Caco-2 (cell line): Measurements from ENCODE around the gene ZFP3. TPM values are rescaled to one million over a fixed set of nuclear protein-coding genes. Genes with fewer than 3 reads are reported as not detected.

Experiments
- BruUV-seq: library from RNA; stranded (reverse); fragments of 400-500 nt; replicated peaks from 2 replicates; lab custom pipeline; 2021; lab: Mats Ljungman, UMichigan
- CTCF ChIA-PET: fragments of 300-600 bp; sonication (Branson Sonifier 250); formaldehyde crosslinking; loops from one replicate; lab custom pipeline; 2022; ENCODE audit warnings: antibody characterized with exemption; lab: Charles Lee
- POLR2A ChIA-PET: fragments of 300-600 bp; sonication (Branson Sonifier 250); formaldehyde crosslinking; loops from one replicate; lab custom pipeline; 2022; ENCODE audit warnings: antibody characterized with exemption; lab: Charles Lee
- DNase-seq, 2 experiments: peaks; one replicate each; pipeline versions ENCODE4 v3.0.0 to v3.0.0-alpha.2; 2020 to 2022
- H3K27me3 ChIP-seq: replicated peaks from 2 replicates; pipeline ENCODE4 v1.6.0; 2011; ENCODE audit warnings: low read length; ENCODE audit not compliant: control insufficient read depth, insufficient read depth
- H3K36me3 ChIP-seq: 2 replicates; pipeline ENCODE4 v1.5.1; 2011; ENCODE audit warnings: low read length; ENCODE audit not compliant: control insufficient read depth, insufficient read depth
- H3K4me1 ChIP-seq: fragments of 250-450 bp; sonication (Bioruptor Pico); 2 replicates; pipeline ENCODE4 v1.5.1; 2020; ENCODE audit warnings: mild to moderate bottlenecking
- H3K4me3 ChIP-seq: 2 replicates; pipeline ENCODE4 v1.5.1; 2011; ENCODE audit warnings: low read depth, mild to moderate bottlenecking, control low read depth, low read length
- H3K9me3 ChIP-seq: fragments of 250-450 bp; sonication (Bioruptor Pico); 2 replicates; pipeline ENCODE4 v1.5.1; 2020; ENCODE audit warnings: mild to moderate bottlenecking, moderate library complexity
- H3K27ac Mint-ChIP-seq: one replicate; pipeline ENCODE4 v1.8.0; 2022; ENCODE audit warnings: mixed read lengths; ENCODE audit not compliant: unreplicated experiment
- H3K27me3 Mint-ChIP-seq: one replicate; pipeline ENCODE4 v1.8.0; 2022; ENCODE audit warnings: mixed read lengths; ENCODE audit not compliant: insufficient read depth, unreplicated experiment
- H3K36me3 Mint-ChIP-seq: one replicate; pipeline ENCODE4 v1.8.0; 2022; ENCODE audit warnings: mild to moderate bottlenecking, mixed read lengths; ENCODE audit not compliant: insufficient read depth, unreplicated experiment
- H3K4me1 Mint-ChIP-seq: one replicate; pipeline ENCODE4 v1.8.0; 2022; ENCODE audit warnings: low read depth, mixed read lengths; ENCODE audit not compliant: unreplicated experiment
- H3K4me3 Mint-ChIP-seq: one replicate; pipeline ENCODE4 v1.8.0; 2022; ENCODE audit warnings: mild to moderate bottlenecking, moderate library complexity, mixed read lengths; ENCODE audit not compliant: unreplicated experiment
- H3K9me3 Mint-ChIP-seq: one replicate; pipeline ENCODE4 v1.8.0; 2022; ENCODE audit warnings: mixed read lengths; ENCODE audit not compliant: unreplicated experiment
- intact Hi-C: fragments of 100-400 bp; cut with micrococcal nuclease; formaldehyde crosslinking; loops from one replicate; pipeline ENCODE4 v1.10.0; 2022; ENCODE audit not compliant: unreplicated experiment
- total RNA-seq: library from RNA; stranded (reverse); gene quantifications from 2 replicates; pipeline ENCODE4 v1.2.3, GENCODE V29; 2022
- TF ChIP-seq, protein P1 (sequence below), 2 experiments: fragments of 200-600 bp in 1 of 2; IDR thresholded peaks; 1 replicate in 1 of 2; 2 replicates in 1 of 2; pipeline versions ENCODE4 v1.5.1 to v1.8.0; 2011 to 2022; ENCODE audit warnings: antibody characterized with exemption in 1 of 2, control low read depth in 1 of 2, inconsistent platforms in 1 of 2, low read depth in 1 of 2, low read length in 1 of 2, mild to moderate bottlenecking in 1 of 2, moderate library complexity in 1 of 2; ENCODE audit not compliant: insufficient read depth in 1 of 2, severe bottlenecking in 1 of 2, unreplicated experiment in 1 of 2

The ZFP3 gene
- total RNA-seq, 1 experiment from 2014 or later: 3.7 TPM

DNA sequence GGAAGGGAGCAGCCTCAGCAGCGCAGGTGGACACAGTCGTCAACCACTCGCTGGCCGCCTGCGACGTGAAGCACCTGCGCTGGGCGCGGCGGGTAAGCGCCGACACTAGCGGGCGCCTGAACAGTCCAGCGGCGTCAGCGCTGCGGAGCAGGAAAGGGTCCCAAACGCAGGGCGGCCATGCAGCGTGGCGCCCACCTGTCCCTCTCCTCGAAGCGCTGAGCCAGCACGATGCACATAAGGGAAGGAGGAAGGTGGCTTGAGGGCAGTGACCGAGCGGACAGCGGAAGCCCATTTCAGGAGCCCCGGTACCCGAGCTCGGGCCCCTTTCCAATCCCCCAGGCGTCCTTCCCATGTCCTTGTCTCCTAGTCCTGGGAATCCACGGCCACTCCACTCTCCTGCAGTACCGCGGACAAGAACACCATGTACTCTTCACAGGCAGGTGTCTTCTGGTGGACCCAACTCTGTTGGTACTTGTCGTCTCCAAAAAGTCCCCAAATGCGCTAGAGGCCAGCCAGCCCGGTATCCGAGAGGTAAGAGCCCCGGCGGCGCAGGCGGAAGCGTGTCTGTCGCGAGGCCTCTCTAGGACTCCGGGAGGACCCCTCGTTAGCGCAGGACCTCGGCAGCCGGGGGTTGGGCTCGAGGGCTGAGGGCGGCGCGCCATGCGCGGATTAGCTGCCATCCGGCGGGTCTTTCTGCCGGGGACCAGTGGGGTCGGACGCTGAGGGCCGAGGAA, 19.0 kb downstream of the ZFP3 start:
- DNase-seq: no peak
- no peaks in the 10 kb centered on the region for H3K27me3 ChIP-seq
- H3K4me1 ChIP-seq: no peaks in the 10 kb centered on the region
- Mint-ChIP-seq H3K9me3 (peaks cover 22% of the 10 kb centered on the region), H3K36me3 (peaks cover 7% of the 10 kb centered on the region), H3K27ac (no peak overlapping the region), H3K27me3 (no peaks in the 10 kb centered on the region), H3K4me3 (no peak overlapping the region), H3K4me1 (no peaks in the 10 kb centered on the region)
- no TSS peak for BruUV-seq
- TF ChIP-seq, protein P1, sequence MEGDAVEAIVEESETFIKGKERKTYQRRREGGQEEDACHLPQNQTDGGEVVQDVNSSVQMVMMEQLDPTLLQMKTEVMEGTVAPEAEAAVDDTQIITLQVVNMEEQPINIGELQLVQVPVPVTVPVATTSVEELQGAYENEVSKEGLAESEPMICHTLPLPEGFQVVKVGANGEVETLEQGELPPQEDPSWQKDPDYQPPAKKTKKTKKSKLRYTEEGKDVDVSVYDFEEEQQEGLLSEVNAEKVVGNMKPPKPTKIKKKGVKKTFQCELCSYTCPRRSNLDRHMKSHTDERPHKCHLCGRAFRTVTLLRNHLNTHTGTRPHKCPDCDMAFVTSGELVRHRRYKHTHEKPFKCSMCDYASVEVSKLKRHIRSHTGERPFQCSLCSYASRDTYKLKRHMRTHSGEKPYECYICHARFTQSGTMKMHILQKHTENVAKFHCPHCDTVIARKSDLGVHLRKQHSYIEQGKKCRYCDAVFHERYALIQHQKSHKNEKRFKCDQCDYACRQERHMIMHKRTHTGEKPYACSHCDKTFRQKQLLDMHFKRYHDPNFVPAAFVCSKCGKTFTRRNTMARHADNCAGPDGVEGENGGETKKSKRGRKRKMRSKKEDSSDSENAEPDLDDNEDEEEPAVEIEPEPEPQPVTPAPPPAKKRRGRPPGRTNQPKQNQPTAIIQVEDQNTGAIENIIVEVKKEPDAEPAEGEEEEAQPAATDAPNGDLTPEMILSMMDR (IDR thresholded peaks at IDR 0.05; ENCODE audit: insufficient read depth in 1 of 2, low read depth in 1 of 2, low read length in 1 of 2, severe bottlenecking in 1 of 2, unreplicated experiment in 1 of 2): no peak
- intact Hi-C loops: no loop called here
- no peak overlapping the region for H3K4me3 ChIP-seq
- ChIA-PET POLR2A (interaction anchor here (0.7 kb wide), 1 partner anchor 93 kb away, joined by 4 read pairs; no protein-coding TSS in a partner anchor), CTCF (no interaction called here)
- H3K36me3 ChIP-seq: no peaks in the 10 kb centered on the region
- peaks cover 2% of the 10 kb centered on the region; the same call in 1 of the 2 replicates for H3K9me3 ChIP-seq

DNA sequence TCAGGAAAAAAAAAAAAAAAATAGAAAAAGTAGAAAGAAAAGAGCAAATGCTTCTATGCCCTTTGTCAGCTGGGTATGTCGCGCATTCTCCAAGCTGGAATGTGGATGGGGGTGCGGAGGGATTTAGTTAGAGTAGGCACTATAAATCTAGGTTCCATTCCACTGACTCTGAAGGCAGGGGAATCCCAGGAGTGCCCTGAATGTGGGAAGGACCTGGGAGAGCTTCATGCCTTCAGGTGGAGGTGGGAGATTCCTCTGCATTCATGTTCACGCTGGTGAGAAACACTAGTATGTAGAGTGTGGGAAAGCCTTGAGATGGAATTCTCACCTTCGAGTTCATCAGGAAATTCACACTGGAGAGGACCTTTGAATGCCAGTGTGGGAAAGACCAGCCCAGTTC, 21.0 kb downstream of the ZFP3 start:
- Mint-ChIP-seq H3K27ac (no peak overlapping the region), H3K4me1 (no peaks in the 10 kb centered on the region), H3K9me3 (peaks cover 22% of the 10 kb centered on the region), H3K4me3 (no peak overlapping the region), H3K36me3 (no peaks in the 10 kb centered on the region), H3K27me3 (no peaks in the 10 kb centered on the region)
- Histone ChIP-seq H3K4me3 (no peak overlapping the region), H3K4me1 (no peaks in the 10 kb centered on the region), H3K27me3 (no peaks in the 10 kb centered on the region), H3K9me3 (no peaks in the 10 kb centered on the region), H3K36me3 (no peaks in the 10 kb centered on the region)
- no TSS peak for BruUV-seq
- intact Hi-C loops: no loop called here
- CTCF ChIA-PET: interaction anchor here (0.7 kb wide), 1 partner anchor 67 kb away, joined by 5 read pairs; no protein-coding TSS in a partner anchor
- TF ChIP-seq, protein P1 (IDR thresholded peaks at IDR 0.05; ENCODE audit: insufficient read depth in 1 of 2, low read depth in 1 of 2, low read length in 1 of 2, severe bottlenecking in 1 of 2, unreplicated experiment in 1 of 2): no peak
- POLR2A ChIA-PET: no interaction called here
- no peak for DNase-seq

DNA sequence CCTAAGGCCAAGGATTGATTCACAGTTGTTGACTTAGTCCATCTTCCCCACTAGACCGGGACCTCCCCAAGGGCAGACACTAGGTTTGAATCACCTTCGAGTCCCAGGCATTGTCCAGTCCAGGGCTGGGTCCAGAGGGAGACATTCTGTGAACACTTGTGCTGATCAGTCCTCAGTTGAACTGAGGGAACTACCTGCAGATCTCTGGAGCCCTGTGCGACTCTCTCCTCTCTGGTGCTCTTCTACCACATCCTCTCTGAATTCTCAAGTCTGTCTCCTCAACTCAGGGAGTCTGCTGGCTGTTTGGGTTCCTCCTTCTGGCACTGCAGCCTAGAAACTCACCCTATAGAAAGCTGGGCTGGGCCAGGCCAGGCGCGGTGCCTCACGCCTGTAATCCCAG, 22.6 kb downstream of the ZFP3 start:
- DNase-seq: no peak
- no peaks in the 10 kb centered on the region for H3K4me1 ChIP-seq
- H3K27me3 ChIP-seq: no peaks in the 10 kb centered on the region
- peaks cover 1% of the 10 kb centered on the region for H3K36me3 Mint-ChIP-seq
- BruUV-seq: no TSS peak
- no peaks in the 10 kb centered on the region for H3K36me3 ChIP-seq
- no peaks in the 10 kb centered on the region for H3K9me3 ChIP-seq
- POLR2A ChIA-PET: interaction anchor here (0.6 kb wide), 1 partner anchor 46 kb away, joined by 8 read pairs; no protein-coding TSS in a partner anchor
- no peaks in the 10 kb centered on the region for H3K4me1 Mint-ChIP-seq
- H3K27ac Mint-ChIP-seq: no peak overlapping the region
- peaks cover 19% of the 10 kb centered on the region for H3K9me3 Mint-ChIP-seq
- intact Hi-C loops: no loop called here
- no peaks in the 10 kb centered on the region for H3K27me3 Mint-ChIP-seq
- TF ChIP-seq, protein P1 (IDR thresholded peaks at IDR 0.05; ENCODE audit: insufficient read depth in 1 of 2, low read depth in 1 of 2, low read length in 1 of 2, severe bottlenecking in 1 of 2, unreplicated experiment in 1 of 2): no peak
- CTCF ChIA-PET: interaction anchor here (0.6 kb wide), 1 partner anchor 124 kb away, joined by 3 read pairs; no protein-coding TSS in a partner anchor
- H3K4me3 ChIP-seq: no peak overlapping the region
- H3K4me3 Mint-ChIP-seq: no peak overlapping the region
